SK-N-SH (cell line): ENCODE results near the gene ABCG1. TPM values are rescaled to one million over a fixed set of nuclear protein-coding genes. Genes with fewer than 3 reads are reported as not detected.

ENCODE experiments used
- CTCF ChIA-PET: fragments of 300-600, 350-600 bp; formaldehyde crosslinking; extraction: SDS; loops from one replicate; lab custom pipeline; 2021; lab: Yijun Ruan, JAX
- POLR2A ChIA-PET: fragments of 350-600 bp; sonication (Branson Sonifier 250); formaldehyde crosslinking; extraction: SDS; loops from one replicate; lab custom pipeline; 2020; ENCODE audit warnings: antibody characterized with exemption, inconsistent platforms; lab: Yijun Ruan, JAX
- DNase-seq: peaks from one replicate; pipeline ENCODE4 v3.0.0; 2012
- H2AFZ ChIP-seq: fragments of 200-600 bp; sonication (generic); 2 replicates; pipeline ENCODE4 v1.8.1; 2016; ENCODE audit warnings: antibody characterized with exemption, mild to moderate bottlenecking, low read depth
- H3F3A ChIP-seq: fragments of 200-600 bp; sonication (generic); replicated peaks from 2 replicates; pipeline ENCODE3; 2016; ENCODE audit warnings: antibody characterized with exemption, mild to moderate bottlenecking; ENCODE audit not compliant: insufficient read depth
- H3K27ac ChIP-seq, 2 experiments: fragments of 200-500 bp in 1 of 2; fragments of 200-600 bp in 1 of 2; sonication (Bioruptor generic) in 1 of 2; sonication (generic), shearing (Covaris generic) in 1 of 2; 2 replicates each; pipeline versions ENCODE4 v1.5.1 to v1.6.1; 2014 to 2016; ENCODE audit warnings: low read depth in 2 of 2, inconsistent platforms in 1 of 2, low read length in 1 of 2, mild to moderate bottlenecking in 1 of 2, mixed read lengths in 1 of 2
- H3K27me3 ChIP-seq: fragments of 200-600 bp; sonication (generic), shearing (Covaris generic); 2 replicates; pipeline ENCODE4 v1.6.1; 2016; ENCODE audit warnings: mixed run types; ENCODE audit not compliant: insufficient read depth
- H3K36me3 ChIP-seq, 2 experiments: fragments of 200-500 bp in 1 of 2; fragments of 200-600 bp in 1 of 2; sonication (Bioruptor generic) in 1 of 2; sonication (generic) in 1 of 2; replicated peaks in 1 of 2; 2 replicates each; pipeline versions ENCODE3 to v1.5.1; 2014 to 2016; ENCODE audit warnings: low read length in 1 of 2, mild to moderate bottlenecking in 1 of 2; ENCODE audit not compliant: insufficient read depth in 2 of 2, control insufficient read depth in 1 of 2
- H3K4me1 ChIP-seq, 2 experiments: fragments of 200-500 bp in 1 of 2; fragments of 200-600 bp in 1 of 2; sonication (Bioruptor generic) in 1 of 2; sonication (generic), shearing (Covaris generic) in 1 of 2; 2 replicates each; pipeline versions ENCODE4 v1.5.1 to v1.6.1; 2014 to 2016; ENCODE audit warnings: low read depth in 1 of 2, low read length in 1 of 2, mixed run types in 1 of 2; ENCODE audit not compliant: insufficient read depth in 2 of 2, control insufficient read depth in 1 of 2
- H3K4me2 ChIP-seq: fragments of 200-600 bp; sonication (generic), shearing (Covaris generic); 2 replicates; pipeline ENCODE4 v1.6.1; 2017; ENCODE audit warnings: mixed run types
- H3K4me3 ChIP-seq, 2 experiments: fragments of 200-500 bp in 1 of 2; fragments of 200-600 bp in 1 of 2; sonication (Bioruptor generic) in 1 of 2; sonication (generic), shearing (Covaris generic) in 1 of 2; 2 replicates each; pipeline versions ENCODE4 v1.5.1 to v1.8.1; 2014 to 2016; ENCODE audit warnings: low read depth in 2 of 2, inconsistent platforms in 1 of 2, low read length in 1 of 2, mild to moderate bottlenecking in 1 of 2, mixed read lengths in 1 of 2, moderate library complexity in 1 of 2
- H3K79me2 ChIP-seq: fragments of 200-600 bp; sonication (generic); 2 replicates; pipeline ENCODE4 v1.8.1; 2017; ENCODE audit warnings: mild to moderate bottlenecking; ENCODE audit not compliant: insufficient read depth
- H3K9ac ChIP-seq: fragments of 200-600 bp; sonication (generic); 2 replicates; pipeline ENCODE4 v1.6.1; 2017; ENCODE audit warnings: mixed run types
- H3K9me2 ChIP-seq: fragments of 200-600 bp; sonication (generic); 2 replicates; pipeline ENCODE4 v1.6.1; 2017; ENCODE audit warnings: mixed run types
- H3K9me3 ChIP-seq: fragments of 200-600 bp; sonication (generic); 2 replicates; pipeline ENCODE4 v1.6.1; 2017; ENCODE audit warnings: mixed run types, mild to moderate bottlenecking, moderate library complexity
- H4K20me1 ChIP-seq: fragments of 200-600 bp; sonication (generic); 2 replicates; pipeline ENCODE4 v1.6.1; 2017; ENCODE audit warnings: mild to moderate bottlenecking, mixed run types; ENCODE audit not compliant: insufficient read depth
- CHD2 ChIP-seq: fragments of 150-350 bp; IDR thresholded peaks from 2 replicates; pipeline ENCODE4 v1.6.1; 2018; ENCODE audit warnings: low read length; ENCODE audit not compliant: partially characterized antibody
- EP300 ChIP-seq, 2 experiments: IDR thresholded peaks; 2 replicates each; pipeline versions ENCODE4 v1.4.0 to v1.6.1; 2012; ENCODE audit warnings: borderline replicate concordance in 1 of 2, low read depth in 1 of 2, low read length in 1 of 2
- GABPA ChIP-seq: IDR thresholded peaks from 2 replicates; pipeline ENCODE4 v1.4.0; 2012; ENCODE audit warnings: low read depth, mild to moderate bottlenecking
- GATA2 ChIP-seq: sonication (generic); formaldehyde crosslinking; IDR thresholded peaks from 2 replicates; pipeline ENCODE4 v1.5.0; 2020; ENCODE audit warnings: mild to moderate bottlenecking, missing genetic modification reagents
- MEF2A ChIP-seq: IDR thresholded peaks from 2 replicates; pipeline ENCODE4 v1.4.0; 2012; ENCODE audit warnings: low read depth, borderline replicate concordance
- NFIC ChIP-seq: IDR thresholded peaks from 2 replicates; pipeline ENCODE4 v1.4.0; 2012; ENCODE audit warnings: borderline replicate concordance
- NRF1 ChIP-seq: IDR thresholded peaks from 2 replicates; pipeline ENCODE4 v1.6.1; 2012; ENCODE audit warnings: low read depth, mild to moderate bottlenecking, low read length
- RAD21 ChIP-seq: IDR thresholded peaks from 2 replicates; pipeline ENCODE4 v1.6.1; 2012; ENCODE audit warnings: mild to moderate bottlenecking, low read length
- RCOR1 ChIP-seq: fragments of 150-350 bp; IDR thresholded peaks from 2 replicates; pipeline ENCODE4 v1.6.1; 2017; ENCODE audit warnings: antibody characterized with exemption, low read length
- RFX5 ChIP-seq: IDR thresholded peaks from 2 replicates; pipeline ENCODE4 v1.6.1; 2012; ENCODE audit warnings: mild to moderate bottlenecking, improper control_type of control experiment, low read length
- SIN3A ChIP-seq: IDR thresholded peaks from 2 replicates; pipeline ENCODE4 v1.6.1; 2012; ENCODE audit warnings: low read depth, mild to moderate bottlenecking, low read length, moderate library complexity, borderline replicate concordance
- SMC3 ChIP-seq: IDR thresholded peaks from 2 replicates; pipeline ENCODE4 v1.6.1; 2012; ENCODE audit warnings: low read depth, low read length, improper control_type of control experiment
- TCF12 ChIP-seq: IDR thresholded peaks from 2 replicates; pipeline ENCODE4 v1.4.0; 2012
- TEAD4 ChIP-seq: IDR thresholded peaks from 2 replicates; pipeline ENCODE4 v1.4.0; 2012; ENCODE audit warnings: mild to moderate bottlenecking, borderline replicate concordance; ENCODE audit not compliant: insufficient read depth
- WGBS: methylation state at CpG from one replicate; pipeline ENCODE4 v1.1.6; 2017; ENCODE audit warnings: low lambda C conversion rate; 5-methylcytosine and 5-hydroxymethylcytosine counted together
- polyA plus RNA-seq, 3 experiments: library from polyadenylated mRNA; depleted of rRNA; stranded (reverse); fragments of >200 nt; gene quantifications; 2 replicates each; pipeline ENCODE4 v1.2.3, GENCODE V29; 2012
- TF ChIP-seq, protein P1 (sequence below): fragments of 200-600 bp; sonication (generic); IDR thresholded peaks from 2 replicates; pipeline ENCODE4 v1.6.1; 2017; ENCODE audit warnings: antibody characterized with exemption, mild to moderate bottlenecking, moderate library complexity

ABCG1 gene
- polyA plus RNA-seq, 1 of the 3 experiments (the other 2 are of a cell fraction) = 0.07 TPM

DNA sequence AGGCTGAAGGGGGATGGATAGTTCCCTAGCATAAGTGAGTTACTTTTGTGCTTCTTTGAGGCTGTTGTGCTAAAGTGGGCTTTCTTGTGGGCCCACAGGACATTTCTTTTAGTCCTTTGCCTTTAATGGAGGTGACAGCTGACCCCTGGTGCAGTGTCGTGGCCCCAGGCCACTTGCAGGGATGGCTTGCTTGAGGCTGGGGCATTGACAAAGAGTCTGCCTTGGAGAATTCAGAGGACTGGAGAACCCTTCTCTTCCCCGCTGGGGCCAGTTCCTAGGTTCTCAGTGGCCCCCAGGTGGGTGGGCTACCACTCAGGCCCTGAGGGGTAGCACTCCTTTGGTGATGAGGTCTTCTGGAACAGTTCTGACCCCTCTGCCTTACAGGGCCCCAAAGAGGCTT is 12.8 kb downstream of the ABCG1 start:
- ChIA-PET CTCF (interaction anchor here (1.3 kb wide), 1 partner anchor 27 kb away, joined by 3 read pairs; no protein-coding TSS in a partner anchor), POLR2A (no interaction called here)
- H3F3A ChIP-seq = no peaks in the 10 kb centered on the region

DNA sequence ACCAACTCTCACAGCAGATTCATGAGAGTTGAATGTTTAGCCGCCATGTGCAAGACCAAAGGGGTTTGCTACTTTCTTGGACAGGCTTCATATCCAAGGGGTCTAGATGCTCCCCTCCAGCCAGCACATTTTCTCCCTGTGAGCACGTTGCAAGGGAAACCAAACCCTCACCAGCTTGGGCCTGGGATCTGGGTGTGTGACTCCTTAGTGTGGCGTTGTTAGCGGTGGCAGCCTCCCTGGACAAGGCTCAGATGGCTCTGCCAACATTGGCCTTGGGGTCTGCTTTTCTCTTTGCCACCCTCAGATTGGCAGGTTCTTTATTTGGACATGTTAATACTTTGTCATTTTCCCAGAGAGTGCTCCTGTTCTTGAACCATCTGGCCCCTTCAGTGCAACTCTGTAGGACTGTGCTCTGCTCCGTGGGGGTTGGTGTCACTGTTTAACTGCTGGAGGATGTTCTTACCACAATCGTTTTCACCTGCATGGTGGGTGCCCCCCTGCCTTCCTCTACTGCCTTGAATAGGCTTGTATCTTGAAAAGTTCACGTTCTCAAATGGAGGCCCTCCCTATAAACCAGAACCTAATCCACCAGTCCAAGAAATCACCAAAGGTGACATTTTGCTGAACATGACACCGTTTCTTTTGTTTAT is 13.4 kb downstream of the ABCG1 start:
- Histone ChIP-seq H3K27ac (no peak overlapping the region; a peak in 1 of 4 replicates), H3K9ac (no peak overlapping the region), H3K4me3 (no peak overlapping the region), H3K79me2 (no peaks in the 10 kb centered on the region), H3K4me2 (no peak overlapping the region), H3K4me1 (peaks cover 8 to 52% of the 10 kb centered on the region in 2 experiments; a peak in 3 of 4 replicates), H3K9me3 (no peaks in the 10 kb centered on the region), H4K20me1 (no peaks in the 10 kb centered on the region), H3K27me3 (peaks cover 6% of the 10 kb centered on the region; the same call in 1 of the 2 replicates), H3K36me3 (no peaks in the 10 kb centered on the region), H3F3A (no peaks in the 10 kb centered on the region), H3K9me2 (no peaks in the 10 kb centered on the region), H2AFZ (no peak overlapping the region)
- DNase-seq = no peak
- TF ChIP-seq NFIC (no peak), RCOR1 (no peak), GATA2 (no peak), SMC3 (no peak), RFX5 (no peak), CHD2 (no peak), EP300 (IDR thresholded peaks at IDR 0.05; ENCODE audit: borderline replicate concordance in 1 of 2, low read depth in 1 of 2, low read length in 1 of 2) (no peak), TCF12 (no peak), NRF1 (no peak), MEF2A (no peak)
- POLR2A ChIA-PET = interaction anchor here (2.9 kb wide), 1 partner anchor 12 kb away, joined by 28 read pairs; the partner anchor contains the start of gene ABCG1
- WGBS = 51% methylated on average over 6 of the region's 8 CpGs
- CTCF ChIA-PET = interaction anchor here (1.3 to 2.5 kb wide), 4 partner anchors 8 to 115 kb away, joined by 3 to 11 read pairs (median 5); no protein-coding TSS in a partner anchor

More for the DNA sequence above, 12.8 kb downstream of the ABCG1 start:
- Histone ChIP-seq H4K20me1 (no peaks in the 10 kb centered on the region), H3K9me3 (no peaks in the 10 kb centered on the region), H3K36me3 (no peaks in the 10 kb centered on the region), H3K4me1 (peaks cover 8 to 48% of the 10 kb centered on the region in 2 experiments; a peak in 3 of 4 replicates), H3K9me2 (no peaks in the 10 kb centered on the region), H3K79me2 (no peaks in the 10 kb centered on the region), H3K4me3 (no peak overlapping the region), H3K27me3 (peaks cover 6% of the 10 kb centered on the region; the same call in 1 of the 2 replicates), H3K27ac (no peak overlapping the region; a peak in 1 of 4 replicates), H3K4me2 (no peak overlapping the region), H2AFZ (no peak overlapping the region), H3K9ac (no peak overlapping the region)
- DNase-seq = no peak
- WGBS = no CpG with 5 or more reads among the region's 2 CpGs
- TF ChIP-seq, protein P1, sequence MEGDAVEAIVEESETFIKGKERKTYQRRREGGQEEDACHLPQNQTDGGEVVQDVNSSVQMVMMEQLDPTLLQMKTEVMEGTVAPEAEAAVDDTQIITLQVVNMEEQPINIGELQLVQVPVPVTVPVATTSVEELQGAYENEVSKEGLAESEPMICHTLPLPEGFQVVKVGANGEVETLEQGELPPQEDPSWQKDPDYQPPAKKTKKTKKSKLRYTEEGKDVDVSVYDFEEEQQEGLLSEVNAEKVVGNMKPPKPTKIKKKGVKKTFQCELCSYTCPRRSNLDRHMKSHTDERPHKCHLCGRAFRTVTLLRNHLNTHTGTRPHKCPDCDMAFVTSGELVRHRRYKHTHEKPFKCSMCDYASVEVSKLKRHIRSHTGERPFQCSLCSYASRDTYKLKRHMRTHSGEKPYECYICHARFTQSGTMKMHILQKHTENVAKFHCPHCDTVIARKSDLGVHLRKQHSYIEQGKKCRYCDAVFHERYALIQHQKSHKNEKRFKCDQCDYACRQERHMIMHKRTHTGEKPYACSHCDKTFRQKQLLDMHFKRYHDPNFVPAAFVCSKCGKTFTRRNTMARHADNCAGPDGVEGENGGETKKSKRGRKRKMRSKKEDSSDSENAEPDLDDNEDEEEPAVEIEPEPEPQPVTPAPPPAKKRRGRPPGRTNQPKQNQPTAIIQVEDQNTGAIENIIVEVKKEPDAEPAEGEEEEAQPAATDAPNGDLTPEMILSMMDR = no peak
- no peak for TF ChIP-seq MEF2A
- TF ChIP-seq SIN3A = no peak
- TF ChIP-seq TEAD4 = no peak
- TF ChIP-seq RAD21 = no peak
- TF ChIP-seq GABPA = no peak
